ENCODE data around the gene AHSA1. TPM values are rescaled to one million over a fixed set of nuclear protein-coding genes. Genes with fewer than 3 reads are reported as not detected.

AHSA1 gene
- total RNA-seq, 1 donor from 2014 or later: 202 TPM

DNA sequence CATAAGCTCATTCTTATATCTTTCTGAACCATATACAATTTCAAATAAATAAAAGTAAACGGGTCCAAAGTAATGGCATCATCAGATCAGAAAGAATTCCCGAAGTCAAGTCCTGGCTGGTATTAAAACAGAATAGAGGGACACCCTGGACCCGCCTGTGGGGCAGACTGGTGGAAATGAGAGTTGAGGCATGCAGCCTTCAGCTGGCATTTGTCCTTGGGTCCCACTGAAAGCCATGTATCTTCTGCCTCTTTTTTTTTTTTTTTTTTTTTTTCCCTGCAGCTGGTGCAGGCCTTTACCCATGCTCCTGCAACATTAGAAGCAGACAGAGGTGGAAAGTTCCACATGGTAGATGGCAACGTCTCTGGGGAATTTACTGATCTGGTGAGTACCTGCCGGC lies 9.9 kb downstream of the AHSA1 start:
- Mint-ChIP-seq H3K4me3 (no peak overlapping the region), H3K4me1 (ENCODE audit: unreplicated experiment) (peaks cover 8% of the 10 kb centered on the region), H3K27me3 (no peaks in the 10 kb centered on the region), H3K36me3 (peaks cover 37% of the 10 kb centered on the region), H3K9me3 (no peaks in the 10 kb centered on the region), H3K27ac (no peak overlapping the region)
- DNase-seq (ENCODE audit: extremely low spot score, unreplicated experiment): no peak
- TF ChIP-seq, protein P1, sequence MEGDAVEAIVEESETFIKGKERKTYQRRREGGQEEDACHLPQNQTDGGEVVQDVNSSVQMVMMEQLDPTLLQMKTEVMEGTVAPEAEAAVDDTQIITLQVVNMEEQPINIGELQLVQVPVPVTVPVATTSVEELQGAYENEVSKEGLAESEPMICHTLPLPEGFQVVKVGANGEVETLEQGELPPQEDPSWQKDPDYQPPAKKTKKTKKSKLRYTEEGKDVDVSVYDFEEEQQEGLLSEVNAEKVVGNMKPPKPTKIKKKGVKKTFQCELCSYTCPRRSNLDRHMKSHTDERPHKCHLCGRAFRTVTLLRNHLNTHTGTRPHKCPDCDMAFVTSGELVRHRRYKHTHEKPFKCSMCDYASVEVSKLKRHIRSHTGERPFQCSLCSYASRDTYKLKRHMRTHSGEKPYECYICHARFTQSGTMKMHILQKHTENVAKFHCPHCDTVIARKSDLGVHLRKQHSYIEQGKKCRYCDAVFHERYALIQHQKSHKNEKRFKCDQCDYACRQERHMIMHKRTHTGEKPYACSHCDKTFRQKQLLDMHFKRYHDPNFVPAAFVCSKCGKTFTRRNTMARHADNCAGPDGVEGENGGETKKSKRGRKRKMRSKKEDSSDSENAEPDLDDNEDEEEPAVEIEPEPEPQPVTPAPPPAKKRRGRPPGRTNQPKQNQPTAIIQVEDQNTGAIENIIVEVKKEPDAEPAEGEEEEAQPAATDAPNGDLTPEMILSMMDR (conservative IDR thresholded peaks at IDR 0.05): no peak

DNA sequence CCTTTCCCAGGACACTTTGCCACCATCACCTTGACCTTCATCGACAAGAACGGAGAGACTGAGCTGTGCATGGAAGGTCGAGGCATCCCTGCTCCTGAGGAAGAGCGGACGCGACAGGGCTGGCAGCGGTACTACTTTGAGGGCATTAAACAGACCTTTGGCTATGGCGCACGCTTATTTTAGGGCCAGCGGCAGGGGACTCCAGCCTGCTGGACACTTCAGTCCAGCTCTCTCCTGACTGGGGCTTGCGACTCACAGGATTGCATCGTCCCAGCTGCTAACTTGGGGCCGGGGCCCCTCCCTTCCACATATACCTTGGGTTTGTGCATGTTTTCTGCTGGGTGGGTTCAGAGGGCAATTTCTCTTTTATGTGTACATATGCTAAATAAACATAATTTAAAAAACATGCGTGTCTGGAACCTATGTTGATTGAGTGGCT lies 11.2 kb downstream of the AHSA1 start:
- H3K27ac Mint-ChIP-seq: no peak overlapping the region
- H3K27me3 Mint-ChIP-seq: peaks cover 3% of the 10 kb centered on the region
- H3K4me1 Mint-ChIP-seq (ENCODE audit: unreplicated experiment): peaks cover 11% of the 10 kb centered on the region
- TF ChIP-seq, protein P1 (conservative IDR thresholded peaks at IDR 0.05): no peak
- no peak for DNase-seq (ENCODE audit: extremely low spot score, unreplicated experiment)
- no peaks in the 10 kb centered on the region for H3K9me3 Mint-ChIP-seq
- H3K36me3 Mint-ChIP-seq: peaks cover 32% of the 10 kb centered on the region
- H3K4me3 Mint-ChIP-seq: no peak overlapping the region

DNA sequence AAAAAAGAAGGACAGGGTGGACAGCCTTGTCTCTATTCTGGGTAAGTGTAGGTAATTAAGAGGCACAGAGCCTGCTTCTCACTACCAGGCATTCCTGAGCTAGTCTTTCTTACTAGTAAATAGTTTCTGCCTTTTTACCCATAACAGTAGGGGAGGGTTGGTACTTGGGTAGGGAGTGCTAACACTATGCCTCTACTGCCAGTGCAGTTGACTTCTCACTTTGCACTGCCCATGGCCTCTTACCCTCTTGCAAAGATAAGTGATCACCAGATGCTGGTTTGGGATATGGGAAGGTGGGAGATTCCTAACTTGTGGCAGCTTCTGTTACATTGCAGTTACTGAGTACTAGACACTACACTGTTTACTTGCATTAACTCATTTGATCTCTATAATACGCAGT lies 11.6 kb downstream of the AHSA1 start:
- H3K36me3 Mint-ChIP-seq: peaks cover 30% of the 10 kb centered on the region
- TF ChIP-seq, protein P1 (conservative IDR thresholded peaks at IDR 0.05): no peak
- no peak overlapping the region for H3K27ac Mint-ChIP-seq
- no peak overlapping the region for H3K4me3 Mint-ChIP-seq
- DNase-seq (ENCODE audit: extremely low spot score, unreplicated experiment): no peak
- H3K4me1 Mint-ChIP-seq (ENCODE audit: unreplicated experiment): peaks cover 11% of the 10 kb centered on the region
- H3K27me3 Mint-ChIP-seq: peaks cover 6% of the 10 kb centered on the region
- no peaks in the 10 kb centered on the region for H3K9me3 Mint-ChIP-seq

DNA sequence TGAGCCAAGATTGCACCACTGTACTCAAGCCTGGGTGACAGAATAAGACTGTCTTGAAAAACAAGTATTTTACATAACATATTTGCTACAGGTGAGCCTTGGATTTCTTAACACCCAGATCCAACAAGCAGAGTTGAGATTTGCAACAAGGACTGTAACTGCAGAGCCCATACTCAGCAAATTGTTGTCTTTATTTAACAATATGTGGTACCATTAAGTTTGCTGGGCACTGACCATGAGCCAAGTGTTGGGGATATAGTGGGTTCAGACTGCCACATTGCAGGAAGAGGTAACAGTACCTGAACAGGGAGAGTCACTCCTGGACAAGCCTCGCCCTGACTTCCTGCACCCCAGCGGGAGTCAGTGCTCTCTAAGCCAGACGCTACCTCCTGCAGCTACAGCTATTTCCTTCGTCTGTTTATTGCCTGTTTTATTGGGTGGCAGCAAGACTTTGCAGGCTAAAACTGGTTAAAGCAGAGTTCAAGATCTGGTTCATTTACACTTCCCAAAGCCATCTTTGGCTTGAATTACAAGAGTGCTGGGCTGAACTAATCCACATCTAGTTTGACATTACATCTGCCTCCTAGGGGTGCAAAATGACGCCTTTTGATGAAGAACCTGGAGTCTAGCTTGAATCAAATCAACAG lies 12.5 kb downstream of the AHSA1 start:
- Mint-ChIP-seq H3K27me3 (peaks cover 6% of the 10 kb centered on the region), H3K27ac (no peak overlapping the region), H3K4me1 (ENCODE audit: unreplicated experiment) (peaks cover 11% of the 10 kb centered on the region), H3K9me3 (no peaks in the 10 kb centered on the region), H3K4me3 (no peak overlapping the region), H3K36me3 (peaks cover 22% of the 10 kb centered on the region)
- no peak for DNase-seq (ENCODE audit: extremely low spot score, unreplicated experiment)
- TF ChIP-seq, protein P1 (conservative IDR thresholded peaks at IDR 0.05): no peak

DNA sequence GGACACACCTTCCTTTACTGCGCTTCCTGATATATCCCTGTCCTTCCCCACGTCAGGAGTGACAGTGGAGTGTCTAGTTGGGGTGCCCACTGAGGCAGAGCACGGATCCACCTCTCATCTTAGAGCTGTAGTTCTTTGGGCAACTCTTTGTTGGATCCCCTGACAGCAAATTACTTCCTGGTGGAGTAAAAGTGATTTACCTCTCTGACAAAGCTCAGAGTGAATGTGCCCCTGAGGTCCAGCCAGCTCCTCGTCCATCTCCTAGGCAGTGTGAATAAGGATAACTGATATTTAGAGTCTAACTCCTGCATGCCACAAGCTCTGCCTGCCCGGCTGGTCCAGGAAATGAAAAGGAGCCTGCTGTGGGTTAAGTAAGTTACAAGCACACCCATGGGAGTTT lies 16.0 kb downstream of the AHSA1 start:
- DNase-seq (ENCODE audit: extremely low spot score, unreplicated experiment): no peak
- Mint-ChIP-seq H3K27me3 (peaks cover 6% of the 10 kb centered on the region), H3K9me3 (no peaks in the 10 kb centered on the region), H3K36me3 (peaks cover 7% of the 10 kb centered on the region), H3K4me3 (no peak overlapping the region), H3K4me1 (ENCODE audit: unreplicated experiment) (peaks cover 11% of the 10 kb centered on the region), H3K27ac (no peak overlapping the region)
- TF ChIP-seq, protein P1 (conservative IDR thresholded peaks at IDR 0.05): no peak
